ENCODE measurements around the gene UGT1A6. TPM values are rescaled to one million over a fixed set of nuclear protein-coding genes. Genes with fewer than 3 reads are reported as not detected.

The UGT1A6 gene
- polyA plus RNA-seq, 2 donors = 4.8 to 22.4 TPM

- no peak overlapping the region for H3K27ac ChIP-seq (ENCODE audit: low read depth in 2 of 2, low read length in 1 of 2)
- WGBS, 2 donors = 78% methylated on average over 4 of the region's 4 CpGs
Observed at GRCh38 chr2:233680361-233681045, 12.2 kb upstream of the UGT1A6 start.

GRCh38 chr2:233681521-233682099 is 11.1 kb upstream of the UGT1A6 start, which contains the start of gene UGT1A7:
Gene UGT1A7, plus strand, starts transcription at chr2:233681901. Its CDS starts 37 bp downstream, at chr2:233681938.
- H3K27ac ChIP-seq (ENCODE audit: low read depth in 2 of 2, low read length in 1 of 2) = peak within 1 kb of the TSS; percentile 67 to 71
- no peaks in the 10 kb centered on the region for H3K36me3 ChIP-seq (ENCODE audit: control insufficient read depth in 2 of 2, insufficient read depth in 2 of 2, low read length in 1 of 2)
- H3K4me3 ChIP-seq (ENCODE audit: low read depth in 1 of 2, low read length in 2 of 2) = peak within 1 kb of the TSS; percentile 4 to 31
- peaks cover 0 to 3% of the 10 kb centered on the region in 2 donors for H3K4me1 ChIP-seq (ENCODE audit: control insufficient read depth in 2 of 2, insufficient read depth in 2 of 2, low read length in 1 of 2)
- no peaks in the 10 kb centered on the region for H3K27me3 ChIP-seq (ENCODE audit: control insufficient read depth in 1 of 2, insufficient read depth in 2 of 2, low read length in 2 of 2)
- 48 to 59% methylated on average over 5 of the region's 5 CpGs for WGBS, 2 donors
- no peaks in the 10 kb centered on the region for H3K9me3 ChIP-seq (ENCODE audit: control insufficient read depth in 2 of 2, insufficient read depth in 1 of 2, low read depth in 1 of 2, low read length in 1 of 2)

More at GRCh38 chr2:233680361-233681045, 12.2 kb upstream of the UGT1A6 start:
- no peaks in the 10 kb centered on the region for H3K27me3 ChIP-seq (ENCODE audit: control insufficient read depth in 1 of 2, insufficient read depth in 2 of 2, low read length in 2 of 2)
- peaks cover 0 to 3% of the 10 kb centered on the region in 2 donors for H3K4me1 ChIP-seq (ENCODE audit: control insufficient read depth in 2 of 2, insufficient read depth in 2 of 2, low read length in 1 of 2)
- no peaks in the 10 kb centered on the region for H3K36me3 ChIP-seq (ENCODE audit: control insufficient read depth in 2 of 2, insufficient read depth in 2 of 2, low read length in 1 of 2)
- no peak overlapping the region for H3K4me3 ChIP-seq (ENCODE audit: low read depth in 1 of 2, low read length in 2 of 2)
- H3K9me3 ChIP-seq (ENCODE audit: control insufficient read depth in 2 of 2, insufficient read depth in 1 of 2, low read depth in 1 of 2, low read length in 1 of 2) = no peaks in the 10 kb centered on the region

GRCh38 chr2:233684640-233685039 is 8.1 kb upstream of the UGT1A6 start:
- Histone ChIP-seq H3K36me3 (ENCODE audit: control insufficient read depth in 2 of 2, insufficient read depth in 2 of 2, low read length in 1 of 2) (no peaks in the 10 kb centered on the region), H3K9me3 (ENCODE audit: control insufficient read depth in 2 of 2, insufficient read depth in 1 of 2, low read depth in 1 of 2, low read length in 1 of 2) (no peaks in the 10 kb centered on the region), H3K27ac (ENCODE audit: low read depth in 2 of 2, low read length in 1 of 2) (no peak overlapping the region), H3K4me3 (ENCODE audit: low read depth in 1 of 2, low read length in 2 of 2) (no peak overlapping the region), H3K4me1 (ENCODE audit: control insufficient read depth in 2 of 2, insufficient read depth in 2 of 2, low read length in 1 of 2) (peaks cover 0 to 3% of the 10 kb centered on the region in 2 donors), H3K27me3 (ENCODE audit: control insufficient read depth in 1 of 2, insufficient read depth in 2 of 2, low read length in 2 of 2) (no peaks in the 10 kb centered on the region)
- 58 to 74% methylated on average over 1 of the region's 1 CpG for WGBS, 2 donors

GRCh38 chr2:233686928-233687327 is 5.8 kb upstream of the UGT1A6 start:
- H3K36me3 ChIP-seq (ENCODE audit: control insufficient read depth in 2 of 2, insufficient read depth in 2 of 2, low read length in 1 of 2) = no peaks in the 10 kb centered on the region
- no peaks in the 10 kb centered on the region for H3K9me3 ChIP-seq (ENCODE audit: control insufficient read depth in 2 of 2, insufficient read depth in 1 of 2, low read depth in 1 of 2, low read length in 1 of 2)
- H3K27me3 ChIP-seq (ENCODE audit: control insufficient read depth in 1 of 2, insufficient read depth in 2 of 2, low read length in 2 of 2) = no peaks in the 10 kb centered on the region
- 74 to 79% methylated on average over 5 of the region's 5 CpGs for WGBS, 2 donors
- no peak overlapping the region for H3K27ac ChIP-seq (ENCODE audit: low read depth in 2 of 2, low read length in 1 of 2)
- no peak overlapping the region for H3K4me3 ChIP-seq (ENCODE audit: low read depth in 1 of 2, low read length in 2 of 2)
- peaks cover 0 to 5% of the 10 kb centered on the region in 2 donors for H3K4me1 ChIP-seq (ENCODE audit: control insufficient read depth in 2 of 2, insufficient read depth in 2 of 2, low read length in 1 of 2)

- H3K27me3 ChIP-seq (ENCODE audit: control insufficient read depth in 1 of 2, insufficient read depth in 2 of 2, low read length in 2 of 2) = no peaks in the 10 kb centered on the region
Observed at GRCh38 chr2:233688341-233688740, 4.3 kb upstream of the UGT1A6 start.

GRCh38 chr2:233689031-233689430 is 3.7 kb upstream of the UGT1A6 start:
- peak overlapping the region in 1 of 2 donors; percentile 76 for H3K27ac ChIP-seq (ENCODE audit: low read depth in 2 of 2, low read length in 1 of 2)
- H3K36me3 ChIP-seq (ENCODE audit: control insufficient read depth in 2 of 2, insufficient read depth in 2 of 2, low read length in 1 of 2) = no peaks in the 10 kb centered on the region
- H3K27me3 ChIP-seq (ENCODE audit: control insufficient read depth in 1 of 2, insufficient read depth in 2 of 2, low read length in 2 of 2) = no peaks in the 10 kb centered on the region
- H3K9me3 ChIP-seq (ENCODE audit: control insufficient read depth in 2 of 2, insufficient read depth in 1 of 2, low read depth in 1 of 2, low read length in 1 of 2) = no peaks in the 10 kb centered on the region
- no peak overlapping the region for H3K4me3 ChIP-seq (ENCODE audit: low read depth in 1 of 2, low read length in 2 of 2)
- H3K4me1 ChIP-seq (ENCODE audit: control insufficient read depth in 2 of 2, insufficient read depth in 2 of 2, low read length in 1 of 2) = peaks cover 0 to 6% of the 10 kb centered on the region in 2 donors

More at GRCh38 chr2:233688341-233688740, 4.3 kb upstream of the UGT1A6 start:
- H3K4me1 ChIP-seq (ENCODE audit: control insufficient read depth in 2 of 2, insufficient read depth in 2 of 2, low read length in 1 of 2) = peaks cover 0 to 6% of the 10 kb centered on the region in 2 donors
- H3K27ac ChIP-seq (ENCODE audit: low read depth in 2 of 2, low read length in 1 of 2) = no peak overlapping the region
- no peak overlapping the region for H3K4me3 ChIP-seq (ENCODE audit: low read depth in 1 of 2, low read length in 2 of 2)
- no peaks in the 10 kb centered on the region for H3K36me3 ChIP-seq (ENCODE audit: control insufficient read depth in 2 of 2, insufficient read depth in 2 of 2, low read length in 1 of 2)
- WGBS, 2 donors = 78 to 79% methylated on average over 5 of the region's 5 CpGs
- H3K9me3 ChIP-seq (ENCODE audit: control insufficient read depth in 2 of 2, insufficient read depth in 1 of 2, low read depth in 1 of 2, low read length in 1 of 2) = no peaks in the 10 kb centered on the region

GRCh38 chr2:233689501-233689900 is 3.2 kb upstream of the UGT1A6 start:
- Histone ChIP-seq H3K36me3 (ENCODE audit: control insufficient read depth in 2 of 2, insufficient read depth in 2 of 2, low read length in 1 of 2) (no peaks in the 10 kb centered on the region), H3K27me3 (ENCODE audit: control insufficient read depth in 1 of 2, insufficient read depth in 2 of 2, low read length in 2 of 2) (no peaks in the 10 kb centered on the region), H3K9me3 (ENCODE audit: control insufficient read depth in 2 of 2, insufficient read depth in 1 of 2, low read depth in 1 of 2, low read length in 1 of 2) (no peaks in the 10 kb centered on the region), H3K4me1 (ENCODE audit: control insufficient read depth in 2 of 2, insufficient read depth in 2 of 2, low read length in 1 of 2) (peaks cover 0 to 6% of the 10 kb centered on the region in 2 donors), H3K27ac (ENCODE audit: low read depth in 2 of 2, low read length in 1 of 2) (peak overlapping the region in 1 of 2 donors; percentile 3), H3K4me3 (ENCODE audit: low read depth in 1 of 2, low read length in 2 of 2) (no peak overlapping the region)
- WGBS, 2 donors = 11 to 12% methylated on average over 3 of the region's 3 CpGs

GRCh38 chr2:233690444-233690843 is 2.2 kb upstream of the UGT1A6 start:
- Histone ChIP-seq H3K27me3 (ENCODE audit: control insufficient read depth in 1 of 2, insufficient read depth in 2 of 2, low read length in 2 of 2) (no peaks in the 10 kb centered on the region), H3K4me1 (ENCODE audit: control insufficient read depth in 2 of 2, insufficient read depth in 2 of 2, low read length in 1 of 2) (peaks cover 0 to 6% of the 10 kb centered on the region in 2 donors), H3K27ac (ENCODE audit: low read depth in 2 of 2, low read length in 1 of 2) (peak overlapping the region; percentile 65 to 85), H3K9me3 (ENCODE audit: control insufficient read depth in 2 of 2, insufficient read depth in 1 of 2, low read depth in 1 of 2, low read length in 1 of 2) (no peaks in the 10 kb centered on the region), H3K36me3 (ENCODE audit: control insufficient read depth in 2 of 2, insufficient read depth in 2 of 2, low read length in 1 of 2) (no peaks in the 10 kb centered on the region), H3K4me3 (ENCODE audit: low read depth in 1 of 2, low read length in 2 of 2) (no peak overlapping the region)
- WGBS, 2 donors = 43 to 51% methylated on average over 4 of the region's 4 CpGs

- H3K36me3 ChIP-seq (ENCODE audit: control insufficient read depth in 2 of 2, insufficient read depth in 2 of 2, low read length in 1 of 2) = no peaks in the 10 kb centered on the region
- 47 to 51% methylated on average over 11 of the region's 11 CpGs for WGBS, 2 donors
- no peaks in the 10 kb centered on the region for H3K9me3 ChIP-seq (ENCODE audit: control insufficient read depth in 2 of 2, insufficient read depth in 1 of 2, low read depth in 1 of 2, low read length in 1 of 2)
- no peaks in the 10 kb centered on the region for H3K27me3 ChIP-seq (ENCODE audit: control insufficient read depth in 1 of 2, insufficient read depth in 2 of 2, low read length in 2 of 2)
- H3K27ac ChIP-seq (ENCODE audit: low read depth in 2 of 2, low read length in 1 of 2) = peak overlapping the region; percentile 86 to 91
- peaks cover 0 to 6% of the 10 kb centered on the region in 2 donors for H3K4me1 ChIP-seq (ENCODE audit: control insufficient read depth in 2 of 2, insufficient read depth in 2 of 2, low read length in 1 of 2)
- H3K4me3 ChIP-seq (ENCODE audit: low read depth in 1 of 2, low read length in 2 of 2) = peak overlapping the region; percentile 22 to 55
Observed at GRCh38 chr2:233691443-233692433, 952 bp upstream of the UGT1A6 start.
